ENCODE measurements around the gene RASD2. TPM values are rescaled to one million over a fixed set of nuclear protein-coding genes. Genes with fewer than 3 reads are reported as not detected.

The RASD2 gene
- total RNA-seq, 4 donors from 2014 or later, result 0.13 to 1.6 (median 0.97) TPM

DNA sequence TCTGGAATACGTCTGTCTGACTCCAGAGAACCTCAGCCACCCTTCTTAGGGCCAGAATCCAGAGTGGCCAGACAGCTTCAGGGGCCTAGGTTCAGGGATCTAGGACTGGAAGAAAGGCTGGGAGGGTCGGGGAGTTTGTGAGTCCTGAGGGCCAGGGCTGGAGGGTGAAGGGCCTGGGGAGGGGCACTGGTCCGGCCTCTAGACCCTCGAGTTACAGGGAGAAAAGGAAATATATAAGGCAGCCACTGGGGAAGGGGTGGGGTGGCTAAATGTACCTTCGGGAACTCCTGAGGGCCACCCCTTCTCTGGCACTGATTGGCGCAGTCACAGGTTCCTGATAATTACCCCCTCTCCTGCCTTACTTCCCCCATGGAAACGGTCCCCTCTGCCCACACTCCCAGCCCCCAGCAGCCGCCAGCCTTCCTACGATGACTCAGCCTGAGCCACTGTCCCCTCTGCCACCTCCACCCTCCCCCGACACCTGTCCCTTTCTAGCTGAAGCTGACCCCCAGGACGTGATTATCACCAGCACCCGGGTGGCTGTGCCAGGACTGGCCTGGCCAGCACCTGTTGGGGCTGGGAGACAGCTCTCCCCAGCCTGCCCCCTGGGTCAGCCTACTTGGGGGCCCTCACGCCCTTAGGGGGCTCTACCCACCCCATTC lies 50.1 kb downstream of the RASD2 start:
- 79 to 83% methylated on average over 13 of the region's 13 CpGs for WGBS, 2 donors
- Histone ChIP-seq H3K4me1 (peaks cover 14 to 27% of the 10 kb centered on the region in 2 donors), H3K27me3 (no peaks in the 10 kb centered on the region), H3K4me3 (replicated peaks in 1 of 3) (no peak overlapping the region), H3K9me3 (no peaks in the 10 kb centered on the region), H3K27ac (no peak overlapping the region), H3K36me3 (no peaks in the 10 kb centered on the region)
- no peak for TF ChIP-seq CTCF (IDR thresholded peaks at IDR 0.05)
- no peak for TF ChIP-seq POLR2A (IDR thresholded peaks at IDR 0.05)
- intact Hi-C loops (cut with DNase I), result no loop called here
- DNase-seq, result peak in 1 of 2 donors; percentile 22

GRCh38 chr22:35591714-35592417 lies 51.2 kb downstream of the RASD2 start:
- no peak overlapping the region for H3K27ac ChIP-seq
- peaks cover 14 to 25% of the 10 kb centered on the region in 2 donors for H3K4me1 ChIP-seq
- H3K4me3 ChIP-seq (replicated peaks in 1 of 3), result no peak overlapping the region
- intact Hi-C loops (cut with DNase I), result no loop called here
- no peaks in the 10 kb centered on the region for H3K27me3 ChIP-seq
- H3K36me3 ChIP-seq, result no peaks in the 10 kb centered on the region
- TF ChIP-seq CTCF (IDR thresholded peaks at IDR 0.05) (no peak), POLR2A (IDR thresholded peaks at IDR 0.05) (no peak)
- H3K9me3 ChIP-seq, result no peaks in the 10 kb centered on the region
- DNase-seq, result no peak
- 93 to 94% methylated on average over 7 to 12 of the region's 14 CpGs for WGBS, 2 donors

- no peaks in the 10 kb centered on the region for H3K27me3 ChIP-seq
- WGBS, 2 donors, result 74 to 77% methylated on average over 4 of the region's 4 CpGs
- no peak overlapping the region for H3K4me3 ChIP-seq (replicated peaks in 1 of 3)
- no peaks in the 10 kb centered on the region for H3K36me3 ChIP-seq
- no peak for TF ChIP-seq CTCF (IDR thresholded peaks at IDR 0.05)
- peak; percentile 26 to 27 for DNase-seq
- no peaks in the 10 kb centered on the region for H3K9me3 ChIP-seq
- peak overlapping the region; percentile 17 to 60 (median 30) for H3K27ac ChIP-seq
- intact Hi-C loops (cut with DNase I), result no loop called here
- H3K4me1 ChIP-seq, result peaks cover 9 to 19% of the 10 kb centered on the region in 2 donors
These were observed 51.9 kb downstream of the RASD2 start for GRCh38 chr22:35592418-35592967.

DNA sequence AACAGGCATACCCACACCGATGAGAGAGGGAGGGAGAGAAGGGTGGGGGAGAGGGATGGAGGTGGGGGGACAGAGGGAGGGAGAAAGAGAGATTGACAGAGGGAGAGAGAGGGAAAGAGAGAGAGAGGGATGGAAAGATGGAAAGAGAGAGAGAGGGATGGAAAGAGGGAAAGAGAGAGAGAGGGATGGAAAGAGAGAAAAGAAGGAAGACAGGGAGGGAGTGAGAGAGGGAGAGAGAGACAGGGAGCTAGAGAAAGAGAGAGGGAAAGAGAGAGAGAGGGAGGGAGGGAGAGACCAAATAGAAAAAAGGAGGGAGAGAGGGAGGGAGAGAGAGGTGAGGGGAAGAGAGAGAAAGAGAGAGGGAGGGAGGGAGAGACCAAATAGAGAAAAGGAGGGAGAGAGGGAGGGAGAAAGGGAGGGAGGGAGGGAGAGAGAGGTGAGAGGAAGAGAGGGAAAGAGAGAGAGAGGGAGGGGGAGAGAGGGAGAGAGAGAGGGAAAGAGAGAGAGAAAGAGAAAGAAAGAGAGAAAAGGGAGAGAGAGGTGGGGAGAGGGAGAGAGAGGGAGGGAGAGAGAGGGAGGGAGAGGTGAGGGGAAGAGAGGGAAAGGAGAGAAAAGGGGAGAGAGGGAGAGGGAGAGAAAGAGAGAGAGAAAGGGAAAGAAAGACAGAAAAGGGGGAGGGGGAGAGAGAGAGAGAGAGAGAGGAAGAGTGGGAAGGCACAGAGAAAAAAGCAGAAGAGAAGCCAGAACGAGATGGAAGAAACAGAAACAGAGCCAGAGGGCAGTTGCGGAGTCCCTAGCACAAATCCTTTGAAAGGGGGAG lies 52.6 kb downstream of the RASD2 start:
- TF ChIP-seq CTCF (IDR thresholded peaks at IDR 0.05) (no peak), POLR2A (IDR thresholded peaks at IDR 0.05) (no peak)
- Histone ChIP-seq H3K36me3 (no peaks in the 10 kb centered on the region), H3K4me1 (peaks cover 3 to 11% of the 10 kb centered on the region in 2 donors), H3K9me3 (no peaks in the 10 kb centered on the region), H3K4me3 (replicated peaks in 1 of 3) (no peak overlapping the region), H3K27ac (peak overlapping the region; percentile 17 to 60 (median 30)), H3K27me3 (no peaks in the 10 kb centered on the region)
- intact Hi-C loops (cut with DNase I), result no loop called here
- no peak for DNase-seq
- 48 to 55% methylated on average over 3 of the region's 3 CpGs for WGBS, 2 donors
